K562 (cell line): ENCODE measurements around the gene SNX30. TPM values are rescaled to one million over a fixed set of nuclear protein-coding genes. Genes with fewer than 3 reads are reported as not detected.

Experiments
- polyA plus RNA-seq, 8 experiments: library from polyadenylated mRNA; depleted of rRNA in 4 of 8; stranded (reverse) in 5 of 8; unstranded in 3 of 8; fragments of >200 nt; fragmentation: Nextera tagmentation in 2 of 8; fragmentation: Illumina TruSeq in 1 of 8; extraction: Ambion mirVana in 2 of 8; extraction: Trizol in 1 of 8; gene quantifications; 2 replicates each; pipeline versions ENCODE4 v1.2.1 to v1.2.3, GENCODE V29; 2011 to 2014; ENCODE audit warnings: inconsistent platforms in 1 of 8, missing spikeins in 1 of 8
- total RNA-seq, 7 experiments: library from RNA; depleted of rRNA in 6 of 7; stranded (reverse); fragments of >200 nt in 6 of 7; fragmentation: Illumina TruSeq in 2 of 7; extraction: Trizol in 2 of 7; gene quantifications; 2 replicates each; pipeline versions ENCODE4 v1.2.1 to v1.2.3, GENCODE V29; 2011 to 2021; ENCODE audit warnings: low replicate concordance in 1 of 7

SNX30 gene
- total and polyA plus RNA-seq, 9 of the 15 experiments (the other 6 are each of a cell fraction or from before 2014, with no cell fraction given) = 0.76 to 5.9 (median 3.3) TPM

Other genes starting within 250 kb of the SNX30 start
- 11.9 and 17.8 TPM in 2 replicates for gene INIP, start 32.6 kb upstream of the SNX30 start, total RNA-seq (2014; rRNA removed)
- 38.8 and 47.6 TPM in 2 replicates for gene INIP, start 32.6 kb upstream of the SNX30 start, total RNA-seq (2014; rRNA removed; fragmentation: Illumina TruSeq; extraction: Trizol)
- gene INIP, start 32.6 kb upstream of the SNX30 start, total RNA-seq (2015; rRNA removed; fragmentation: Illumina TruSeq; extraction: Trizol) = 30.9 and 32.1 TPM in 2 replicates
- 28.5 and 33.0 TPM in 2 replicates for gene INIP, start 32.6 kb upstream of the SNX30 start, total RNA-seq (2021)
- 47.2 and 56.8 TPM in 2 replicates for gene INIP, start 32.6 kb upstream of the SNX30 start, polyA plus RNA-seq (2011; rRNA removed)
- gene INIP, start 32.6 kb upstream of the SNX30 start, polyA plus RNA-seq (2014; fragmentation: Illumina TruSeq; extraction: Trizol) = 28.7 and 37.3 TPM in 2 replicates
- gene INIP, start 32.6 kb upstream of the SNX30 start, polyA plus RNA-seq (2014; fragmentation: Nextera tagmentation; extraction: Ambion mirVana) = 10 to 100 TPM; 87.0 to 87.9 TPM
- gene INIP, start 32.6 kb upstream of the SNX30 start, polyA plus RNA-seq (2014; rRNA removed) = 26.0 and 30.0 TPM in 2 replicates
- not detected in 2 replicates for gene SLC46A2, start 140.1 kb downstream of the SNX30 start, total RNA-seq (2014; rRNA removed)
- gene SLC46A2, start 140.1 kb downstream of the SNX30 start, total RNA-seq (2014; rRNA removed; fragmentation: Illumina TruSeq; extraction: Trizol) = not detected in 2 replicates
- gene SLC46A2, start 140.1 kb downstream of the SNX30 start, total RNA-seq (2015; rRNA removed; fragmentation: Illumina TruSeq; extraction: Trizol) = not detected in 2 replicates
- 0.07 TPM in 1 of 2 replicates, not detected in the other for gene SLC46A2, start 140.1 kb downstream of the SNX30 start, total RNA-seq (2021)
- not detected in 2 replicates for gene SLC46A2, start 140.1 kb downstream of the SNX30 start, polyA plus RNA-seq (2011; rRNA removed)
- gene SLC46A2, start 140.1 kb downstream of the SNX30 start, polyA plus RNA-seq (2014; fragmentation: Illumina TruSeq; extraction: Trizol) = not detected in 2 replicates
- gene SLC46A2, start 140.1 kb downstream of the SNX30 start, polyA plus RNA-seq (2014; fragmentation: Nextera tagmentation; extraction: Ambion mirVana) = not detected
- not detected in 2 replicates for gene SLC46A2, start 140.1 kb downstream of the SNX30 start, polyA plus RNA-seq (2014; rRNA removed)